COLO829 (cell line): Measurements from ENCODE around the gene GGN.
A peak's percentile ranks its signal among the peaks of the same experiment; 100 is the strongest.
"Not testable (repeated sequence)": the region's sequence is repeated elsewhere in the genome, so short reads cannot be mapped to it uniquely, and the experiment has no call there.

Experiments used
- DNase-seq: peaks from one replicate; pipeline ENCODE4 v3.0.0; 2012; ENCODE audit warnings: low spot score

The GGN gene

GRCh38 chr19:38361633-38362075 lies 26.2 kb downstream of the GGN start:
- DNase-seq, result peak; percentile 64

GRCh38 chr19:38360839-38361631 lies 26.8 kb downstream of the GGN start:
- no peak for DNase-seq

- no peak for DNase-seq
Measured at GRCh38 chr19:38360351-38360750, 27.5 kb downstream of the GGN start.

GRCh38 chr19:38359242-38360021 lies 28.4 kb downstream of the GGN start:
- no peak for DNase-seq

- DNase-seq, result no peak
Measured at GRCh38 chr19:38358071-38358470, 29.8 kb downstream of the GGN start.

GRCh38 chr19:38355728-38356725 lies 31.8 kb downstream of the GGN start:
- DNase-seq, result no peak

GRCh38 chr19:38352611-38353010 lies 35.2 kb downstream of the GGN start:
- DNase-seq, result no peak

- DNase-seq, result no peak
Measured at GRCh38 chr19:38351865-38352395, 35.9 kb downstream of the GGN start.

GRCh38 chr19:38350883-38351282 lies 37.0 kb downstream of the GGN start:
- no peak for DNase-seq

GRCh38 chr19:38346837-38347236 lies 41.0 kb downstream of the GGN start:
- DNase-seq, result no peak

- no peak for DNase-seq
Measured at GRCh38 chr19:38340927-38341326, 46.9 kb downstream of the GGN start.

- DNase-seq, result not testable (repeated sequence)
Measured at GRCh38 chr19:38339011-38339410, 48.8 kb downstream of the GGN start.

GRCh38 chr19:38337360-38337653 lies 50.5 kb downstream of the GGN start:
- no peak for DNase-seq

- peak; percentile 91 for DNase-seq
Measured at GRCh38 chr19:38336638-38337359, 51.0 kb downstream of the GGN start.

- DNase-seq, result peak; percentile 94
Measured at GRCh38 chr19:38335949-38336637, 51.7 kb downstream of the GGN start.
